ENCODE measurements around the gene SLC6A8.

SLC6A8 gene

DNA sequence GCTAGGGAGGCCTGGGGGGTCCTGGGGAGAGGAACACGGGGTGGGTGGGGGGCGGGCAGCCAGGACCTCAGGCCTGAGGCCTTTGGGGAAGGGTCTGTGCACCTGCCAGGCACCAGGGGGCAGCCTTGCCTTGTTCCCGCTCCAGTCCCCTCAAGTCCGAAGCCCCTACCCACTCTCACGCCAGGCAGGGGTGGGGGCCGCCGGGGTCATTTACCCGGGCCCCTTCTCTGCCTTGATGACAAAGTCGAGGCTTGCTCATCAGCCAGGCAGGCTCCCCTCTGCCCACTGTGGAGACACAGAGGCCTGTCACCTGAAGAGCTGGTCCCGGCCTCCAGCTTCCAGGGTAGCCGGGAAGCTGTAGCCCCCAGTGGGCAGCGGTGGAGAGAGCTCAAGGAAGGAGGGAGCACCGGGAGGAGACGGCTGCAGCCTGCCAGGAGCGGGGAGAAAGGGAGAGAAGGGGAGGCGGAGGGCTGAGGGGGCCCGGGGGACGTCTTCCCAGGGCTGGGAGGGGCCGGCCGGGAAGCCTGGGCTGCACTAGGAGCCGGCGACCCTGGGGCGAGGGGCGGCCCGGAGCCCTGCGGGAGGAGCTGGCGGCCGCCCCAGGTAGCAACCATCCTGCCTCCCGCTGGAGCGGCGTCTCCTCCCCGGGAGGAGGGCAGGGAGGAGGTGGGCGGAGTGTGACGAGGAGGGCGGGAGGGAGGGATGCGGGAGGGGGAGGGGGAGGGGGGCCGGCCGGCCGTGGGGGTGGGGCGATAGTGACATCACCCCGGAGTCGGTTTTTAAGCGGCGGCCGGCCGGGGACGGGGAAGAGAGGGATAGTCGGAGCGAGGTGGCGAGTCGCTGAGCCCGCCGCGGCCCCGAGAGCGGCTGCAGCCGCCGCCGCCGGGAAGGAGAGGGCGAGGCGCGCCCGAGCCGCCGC is at the start of gene SLC6A8:
TSS of gene SLC6A8 (plus strand) at position 806 of the 919 bp plus-strand sequence. CDS start 649 bp downstream, outside the sequence.
- DNase-seq (ENCODE audit: low read depth, low spot score), result no peak

GRCh38 chrX:153638041-153638371 is 49.7 kb upstream of the SLC6A8 start:
- no peak for DNase-seq (ENCODE audit: low read depth, low spot score)

DNA sequence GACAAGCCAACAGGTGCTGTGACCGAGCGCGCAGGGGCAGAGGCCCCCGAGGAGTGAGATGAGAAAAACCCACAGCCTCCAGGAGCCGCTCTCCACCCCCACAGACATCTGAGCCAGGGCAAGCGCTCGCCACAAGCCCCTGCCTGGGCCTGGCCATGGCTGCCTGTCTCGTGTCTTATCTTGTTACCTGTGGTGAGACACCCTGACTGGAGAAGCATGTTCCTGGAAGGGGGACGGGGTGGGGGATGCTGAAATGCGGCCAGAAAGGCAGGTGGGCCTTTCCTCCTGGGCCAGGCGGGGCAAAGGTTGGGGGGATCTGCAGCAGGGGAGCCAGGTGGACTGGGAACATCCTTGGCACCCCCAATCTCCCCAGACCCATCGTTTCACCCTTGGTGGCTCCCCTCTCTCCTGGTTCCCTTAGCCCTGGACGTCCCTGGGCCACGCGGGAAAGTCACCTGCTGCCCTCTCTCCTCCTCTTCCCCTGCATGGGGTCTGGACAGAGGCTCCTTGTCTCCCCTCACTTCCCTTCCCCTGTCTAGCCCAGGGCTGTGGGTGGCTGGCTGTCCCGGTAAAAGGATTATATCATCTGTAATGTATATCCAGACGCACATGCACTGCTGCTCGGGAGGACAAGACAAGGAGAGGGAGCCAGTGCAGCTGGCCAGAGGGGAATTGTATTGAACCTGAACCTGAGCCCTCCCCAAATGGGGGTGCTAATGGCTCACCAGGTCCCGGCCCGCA is 49.1 kb upstream of the SLC6A8 start:
- no peak for DNase-seq (ENCODE audit: low read depth, low spot score)

DNA sequence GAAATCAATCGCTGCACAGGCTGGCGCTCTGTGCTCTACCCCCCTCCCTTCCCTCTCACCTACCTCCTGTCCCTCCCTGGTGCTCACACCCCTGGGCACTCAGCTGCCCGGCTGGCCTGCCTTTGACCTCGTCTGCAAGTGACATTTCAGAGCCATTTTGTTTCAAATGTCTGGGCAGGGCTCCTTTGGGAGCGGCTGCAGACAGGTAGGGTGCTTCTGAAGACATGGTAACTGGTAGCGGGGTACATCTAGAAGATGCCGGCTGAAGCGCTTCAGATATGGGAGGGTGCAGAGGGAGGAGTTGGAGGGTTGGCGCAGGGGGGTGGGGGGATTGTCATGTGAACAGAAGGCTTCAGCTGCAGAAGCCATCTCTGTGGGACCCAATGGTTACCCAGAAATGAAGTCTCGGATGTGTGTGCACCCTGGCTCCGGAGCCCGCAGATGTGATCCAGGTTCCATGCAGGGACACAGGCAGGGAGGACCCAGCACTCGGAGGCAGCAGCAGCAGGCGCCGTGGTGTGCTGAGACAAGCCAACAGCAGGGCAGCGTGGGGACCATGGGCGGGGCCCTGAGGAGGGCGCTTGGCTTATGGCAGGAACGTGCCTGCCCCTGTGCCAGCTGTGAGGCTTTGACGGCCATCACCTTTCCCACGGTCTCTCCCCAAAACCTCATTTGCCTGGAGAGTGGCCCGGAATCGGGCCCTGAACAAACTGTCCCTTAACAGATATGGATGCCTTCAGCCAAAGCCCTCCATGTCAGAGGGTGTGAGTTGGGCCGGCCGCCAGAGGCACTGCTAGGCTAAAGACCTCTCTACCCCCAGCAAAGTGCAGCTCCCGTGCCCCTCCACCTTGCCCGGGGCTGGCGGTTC is 48.3 kb upstream of the SLC6A8 start:
- DNase-seq (ENCODE audit: low read depth, low spot score), result no peak

- DNase-seq (ENCODE audit: low read depth, low spot score), result no peak
Observed at GRCh38 chrX:153640045-153640686, 47.6 kb upstream of the SLC6A8 start.

DNA sequence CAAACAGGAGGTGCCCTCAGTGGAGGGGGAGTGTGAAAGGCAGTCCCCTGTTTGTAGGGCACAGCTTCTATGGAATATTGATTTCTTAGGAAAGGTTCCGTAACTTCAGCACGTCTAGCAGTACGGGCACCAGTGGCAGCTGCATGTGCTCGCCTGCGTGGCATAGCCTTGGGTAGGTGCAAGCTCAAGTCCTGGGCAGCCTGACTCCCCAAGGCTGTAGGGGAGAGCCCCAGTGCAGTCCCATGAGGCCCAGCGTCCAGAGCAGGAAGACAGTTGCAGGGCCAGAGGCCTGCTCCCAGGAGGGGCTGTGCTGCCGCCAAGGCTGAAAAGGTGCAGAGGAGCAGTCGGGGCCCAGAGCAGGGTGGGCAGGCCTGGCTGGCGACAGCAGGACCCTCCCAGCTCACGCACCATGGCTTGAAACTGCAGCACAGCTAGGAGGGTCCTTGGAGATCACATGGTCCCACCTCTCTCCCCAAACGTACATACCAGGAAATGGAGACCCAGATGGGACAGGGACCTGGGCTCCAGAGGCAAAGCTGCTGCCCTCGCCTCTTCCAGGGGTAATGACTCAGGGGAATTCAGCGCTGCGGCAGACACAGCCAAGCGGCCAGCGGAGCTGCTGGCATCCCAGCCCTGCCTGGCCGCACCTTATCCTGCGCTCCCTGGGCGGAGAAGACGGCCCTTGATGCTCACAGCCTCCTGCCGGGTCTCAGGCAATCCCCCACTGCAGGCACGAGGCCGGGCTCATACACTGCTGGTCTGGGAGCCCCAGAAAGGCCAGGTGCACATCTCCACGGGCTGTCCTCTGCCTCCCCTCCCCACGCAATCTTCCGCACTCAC is 46.8 kb upstream of the SLC6A8 start:
- DNase-seq (ENCODE audit: low read depth, low spot score), result no peak

GRCh38 chrX:153641627-153642026 is 46.1 kb upstream of the SLC6A8 start:
- DNase-seq (ENCODE audit: low read depth, low spot score), result no peak

DNA sequence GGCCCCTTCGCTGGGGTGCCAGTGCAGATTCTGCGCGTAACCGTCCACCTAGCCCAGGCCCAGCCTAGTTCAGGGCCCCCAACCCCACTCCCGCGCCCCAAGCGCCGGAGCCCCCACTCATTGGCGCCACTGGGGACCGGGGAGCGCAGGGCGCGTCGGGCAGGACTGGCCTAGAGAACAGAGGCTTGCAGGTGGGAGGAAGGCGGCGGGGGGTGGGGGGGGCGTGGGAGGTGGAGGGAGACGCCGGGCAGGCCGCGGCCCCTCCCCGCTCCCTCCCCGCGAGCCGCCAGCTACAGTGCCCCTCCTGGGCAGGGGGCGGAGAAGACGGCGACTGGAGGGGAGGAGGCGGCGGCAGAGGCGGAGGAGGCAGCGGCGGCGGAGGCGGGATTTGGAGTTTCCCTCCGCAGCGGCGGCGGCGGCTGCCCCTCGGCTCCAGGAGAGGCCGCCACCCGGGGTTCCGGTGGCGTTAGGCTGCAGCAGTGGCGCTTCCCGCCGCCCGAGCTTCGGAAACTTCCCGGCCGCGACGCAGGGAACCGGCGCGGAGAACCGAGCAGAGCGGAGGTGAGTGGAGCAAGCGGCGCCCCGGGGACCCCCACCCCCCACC is 45.6 kb upstream of the SLC6A8 start:
- no peak for DNase-seq (ENCODE audit: low read depth, low spot score)

DNA sequence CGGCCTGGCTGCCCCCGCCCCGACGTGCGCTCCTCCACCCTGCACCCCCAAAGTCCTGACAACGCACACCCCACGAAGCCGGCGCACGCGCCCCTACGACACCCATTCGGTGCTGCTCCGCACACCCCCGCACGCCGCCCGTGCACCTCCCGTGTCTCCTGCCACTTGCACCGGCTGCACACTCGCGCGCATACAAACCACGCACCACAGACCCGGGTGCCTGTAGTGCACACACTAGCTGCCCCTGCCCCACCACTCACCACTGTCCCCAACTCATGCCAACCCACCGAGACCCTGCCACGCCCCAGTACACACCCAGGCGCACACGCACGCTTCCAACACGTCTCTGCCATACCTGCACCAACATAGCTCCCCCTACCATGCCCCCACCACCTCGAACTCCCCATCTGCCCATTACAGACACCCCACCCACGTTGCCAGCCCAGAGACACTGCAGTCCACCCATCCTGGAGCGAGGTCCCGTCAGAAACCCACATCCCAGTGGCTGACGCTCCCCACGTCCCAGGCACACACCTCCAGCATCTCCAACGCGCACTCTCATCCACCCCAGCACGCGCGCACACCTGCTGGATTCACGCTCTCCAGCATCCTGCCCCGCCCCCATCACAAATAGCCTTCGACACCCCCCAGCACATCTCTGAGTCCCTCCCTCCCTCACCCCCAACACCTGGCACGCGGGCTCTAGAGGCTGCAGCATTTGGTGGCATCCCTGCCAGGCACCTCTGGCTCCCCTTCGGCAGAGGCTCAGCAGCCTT is 44.9 kb upstream of the SLC6A8 start:
- no peak for DNase-seq (ENCODE audit: low read depth, low spot score)

DNA sequence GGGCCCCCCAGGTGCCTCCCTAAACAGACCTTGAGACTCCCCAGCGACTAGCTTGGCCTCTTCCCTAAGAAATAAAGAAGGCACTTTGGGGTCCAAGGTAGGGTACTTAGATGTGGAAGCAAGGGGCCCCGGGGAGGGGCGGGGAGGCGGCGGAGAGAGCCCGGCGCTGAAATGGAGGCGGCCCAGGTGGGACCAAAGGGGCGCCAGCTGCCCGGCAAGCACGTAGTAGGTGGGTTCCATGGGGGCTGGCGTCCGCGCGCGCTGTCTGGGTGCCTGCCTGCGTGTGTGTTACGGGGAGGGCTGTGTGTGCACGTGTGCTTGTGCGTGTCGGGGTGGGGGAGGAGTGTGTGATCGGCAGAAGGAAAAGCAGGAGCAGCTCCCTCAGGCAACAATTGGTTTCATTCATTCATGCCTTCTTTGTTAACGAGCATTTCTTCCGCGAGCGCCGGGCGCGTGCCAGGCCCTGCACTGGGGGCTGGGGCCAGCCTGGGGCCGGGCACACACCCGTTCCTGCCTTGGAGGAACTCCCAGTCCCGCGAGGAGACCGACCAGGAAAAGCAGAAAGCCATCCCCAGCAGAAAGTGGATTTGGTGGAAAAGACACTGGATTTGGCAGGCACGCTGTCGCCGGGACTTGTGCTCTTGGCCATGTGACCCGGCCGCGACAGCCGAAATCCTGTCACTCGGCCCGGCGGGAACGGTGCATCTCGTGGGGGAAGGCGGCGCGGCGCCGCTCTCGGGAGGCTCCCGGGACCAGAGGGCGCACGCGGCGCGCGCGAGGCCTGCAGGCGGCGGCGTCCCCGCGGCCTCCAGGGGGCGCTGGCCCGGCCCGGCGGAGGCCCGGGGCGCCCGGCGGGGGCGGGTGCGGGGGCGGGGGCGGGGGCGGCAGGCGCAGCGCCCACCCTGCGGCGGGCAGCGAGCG is 44.0 kb upstream of the SLC6A8 start:
- DNase-seq (ENCODE audit: low read depth, low spot score), result no peak

GRCh38 chrX:153644356-153645125 is 43.2 kb upstream of the SLC6A8 start:
- no peak for DNase-seq (ENCODE audit: low read depth, low spot score)

DNA sequence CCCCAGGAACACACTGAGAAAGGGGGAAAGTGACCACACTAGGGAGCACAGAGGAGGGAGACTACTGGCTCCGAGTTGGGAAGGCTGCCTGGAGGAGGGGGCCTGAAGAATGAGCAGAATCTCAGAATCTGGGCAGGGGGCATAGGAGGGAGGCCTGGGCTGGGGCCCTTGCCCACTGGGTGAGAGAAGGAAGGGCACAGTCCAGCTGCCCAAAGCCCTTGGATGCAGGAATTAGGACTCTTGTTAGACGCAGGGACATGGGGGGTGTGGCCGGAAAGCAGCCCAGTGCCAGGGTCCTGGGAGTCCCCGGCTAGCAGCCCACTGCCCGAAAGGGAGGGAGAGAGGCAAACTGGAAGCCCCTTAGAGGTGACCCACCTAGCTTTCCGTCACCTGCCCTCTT is 42.6 kb upstream of the SLC6A8 start:
- no peak for DNase-seq (ENCODE audit: low read depth, low spot score)

GRCh38 chrX:153645921-153646488 is 41.7 kb upstream of the SLC6A8 start:
- DNase-seq (ENCODE audit: low read depth, low spot score), result no peak

DNA sequence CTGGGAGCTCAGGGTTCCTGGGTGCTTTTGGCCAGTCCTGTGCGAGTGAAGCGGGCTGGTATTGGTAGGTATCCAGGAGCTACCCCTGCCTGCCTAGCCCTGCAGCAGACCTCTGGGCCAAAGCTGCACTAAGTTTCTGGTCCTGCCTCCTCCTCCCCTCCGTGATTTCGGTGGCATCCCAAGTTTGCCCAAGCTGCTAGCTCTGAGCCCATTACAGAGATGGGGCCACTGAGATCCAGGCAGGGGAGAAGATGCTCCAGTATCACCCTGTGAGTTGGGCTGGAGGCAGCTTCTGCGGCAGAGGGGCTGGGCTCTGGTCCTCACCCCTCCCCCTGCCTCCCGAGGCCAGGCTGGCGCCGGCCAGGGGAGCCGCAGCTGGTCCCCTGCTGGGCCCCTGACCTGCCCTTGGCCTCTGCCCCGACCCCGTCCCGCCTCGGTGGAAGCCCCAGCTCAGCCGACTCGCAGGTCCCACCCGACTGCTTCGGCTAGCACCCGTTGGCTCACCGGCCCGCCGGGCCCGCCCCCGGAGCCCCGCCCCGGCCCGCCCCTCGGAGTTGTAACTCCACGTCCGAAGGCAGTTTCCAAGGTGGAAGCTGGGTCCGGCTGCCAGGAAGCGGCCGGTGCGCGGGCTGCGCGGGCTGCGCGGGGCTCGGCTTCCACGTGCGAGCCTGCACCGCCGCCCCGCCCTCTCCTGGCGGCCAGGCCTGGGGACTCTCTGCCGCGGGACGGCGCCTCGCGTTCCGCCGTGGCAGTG is 40.9 kb upstream of the SLC6A8 start, which contains the start of gene DUSP9:
TSS of gene DUSP9 (plus strand) at position 584 of the 754 bp plus-strand sequence. CDS start 751 bp downstream, outside the sequence.
- no peak for DNase-seq (ENCODE audit: low read depth, low spot score)

DNA sequence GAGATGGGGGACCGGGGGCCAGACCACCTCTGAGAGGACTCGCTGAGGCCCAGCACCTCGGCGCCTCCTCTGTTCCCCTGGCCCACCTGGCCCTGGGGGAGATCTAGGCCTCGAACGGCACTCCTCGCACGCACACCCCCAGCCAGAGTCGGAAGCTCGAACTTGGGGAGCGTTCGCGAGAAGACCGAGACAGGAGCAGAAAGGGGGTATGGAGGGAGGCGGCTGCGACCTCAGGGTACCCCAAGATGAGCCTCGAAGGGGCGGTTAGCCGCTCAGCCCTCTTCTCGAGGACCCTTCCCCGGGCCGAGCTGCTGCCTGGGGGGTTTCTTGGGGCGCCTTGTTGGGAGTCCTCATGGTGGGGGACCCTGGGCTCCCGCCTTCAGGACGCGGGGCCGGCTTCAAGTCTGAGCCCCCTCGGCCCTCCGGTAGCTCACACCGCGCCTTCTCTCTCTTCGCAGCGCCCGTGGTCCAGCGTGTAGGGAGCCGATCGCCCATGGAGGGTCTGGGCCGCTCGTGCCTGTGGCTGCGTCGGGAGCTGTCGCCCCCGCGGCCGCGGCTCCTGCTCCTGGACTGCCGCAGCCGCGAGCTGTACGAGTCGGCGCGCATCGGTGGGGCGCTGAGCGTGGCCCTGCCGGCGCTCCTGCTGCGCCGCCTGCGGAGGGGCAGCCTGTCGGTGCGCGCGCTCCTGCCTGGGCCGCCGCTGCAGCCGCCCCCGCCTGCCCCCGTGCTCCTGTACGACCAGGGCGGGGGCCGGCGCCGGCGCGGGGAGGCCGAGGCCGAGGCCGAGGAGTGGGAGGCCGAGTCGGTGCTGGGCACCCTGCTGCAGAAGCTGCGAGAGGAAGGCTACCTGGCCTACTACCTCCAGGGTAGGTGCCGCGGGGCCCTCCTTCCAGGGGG is 40.0 kb upstream of the SLC6A8 start:
- DNase-seq (ENCODE audit: low read depth, low spot score), result no peak
